ENCODE results near the gene TMEM132C. TPM values are rescaled to one million over a fixed set of nuclear protein-coding genes. Genes with fewer than 3 reads are reported as not detected.

TMEM132C gene
- total and polyA plus RNA-seq, 4 donors, result 0.05 to 0.08 (median 0.05) TPM; not detected in 1

DNA sequence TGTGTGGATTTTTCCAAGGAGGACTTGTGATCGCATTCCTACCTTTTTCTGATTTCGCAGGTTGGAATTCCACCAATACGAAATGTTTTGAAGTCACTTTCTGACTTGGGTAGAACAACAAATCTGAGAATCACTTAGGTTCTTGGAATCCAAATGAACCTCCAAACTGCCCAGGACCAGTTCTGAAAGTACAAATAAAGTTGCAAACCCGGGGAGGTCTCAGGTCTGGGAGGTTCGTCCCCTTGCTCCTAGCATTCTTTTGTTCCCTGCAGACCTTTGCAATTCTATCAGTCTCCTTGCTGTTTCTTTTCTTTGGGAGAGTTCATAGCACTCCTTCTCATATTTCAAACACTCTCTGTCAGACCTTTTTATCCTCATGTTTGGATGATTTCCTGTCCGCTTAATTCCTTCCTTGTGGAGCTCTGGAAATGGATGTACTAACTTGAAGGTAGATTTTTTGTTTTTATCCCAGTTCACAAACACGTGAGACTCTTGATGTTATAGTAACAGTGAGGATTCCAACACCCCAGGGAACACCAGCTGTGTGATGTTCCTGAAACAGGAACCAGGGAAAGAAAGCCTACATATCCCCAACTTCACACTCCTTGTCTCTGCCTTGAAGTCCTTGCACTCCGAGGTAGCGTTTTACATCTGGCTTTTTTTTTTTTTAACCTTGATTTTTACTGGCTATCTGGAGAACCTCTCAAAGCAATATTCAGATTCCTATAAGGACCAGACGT, 70.6 kb downstream of the TMEM132C start:
- no peaks in the 10 kb centered on the region for H3K4me1 ChIP-seq (ENCODE audit: control insufficient read depth in 4 of 4, insufficient read depth in 4 of 4, low read length in 3 of 4)
- no peak overlapping the region for H3K9ac ChIP-seq (ENCODE audit: low read depth in 1 of 2, low read length in 2 of 2)
- WGBS, result 14% methylated on average over 10 of the region's 10 CpGs
- H3K27me3 ChIP-seq (ENCODE audit: control insufficient read depth in 4 of 4, insufficient read depth in 4 of 4, low read length in 3 of 4), result peaks cover 0 to 4% (median 2%) of the 10 kb centered on the region in 4 donors
- TF ChIP-seq TAF1 (conservative IDR thresholded peaks at IDR 0.05), result no peak
- TF ChIP-seq RAD21 (IDR thresholded peaks at IDR 0.05), result no peak
- TF ChIP-seq, protein P1, sequence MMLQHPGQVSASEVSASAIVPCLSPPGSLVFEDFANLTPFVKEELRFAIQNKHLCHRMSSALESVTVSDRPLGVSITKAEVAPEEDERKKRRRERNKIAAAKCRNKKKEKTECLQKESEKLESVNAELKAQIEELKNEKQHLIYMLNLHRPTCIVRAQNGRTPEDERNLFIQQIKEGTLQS (IDR thresholded peaks at IDR 0.05), result no peak
- TF ChIP-seq EGR1 (IDR thresholded peaks at IDR 0.05; ENCODE audit: low read depth in 2 of 2), result no peak
- no peak for TF ChIP-seq HNF4A (conservative IDR thresholded peaks at IDR 0.05)
- no peak for TF ChIP-seq SP1 (IDR thresholded peaks at IDR 0.05)
- H3K27ac ChIP-seq (ENCODE audit: low read depth in 1 of 2, low read length in 2 of 2), result no peak overlapping the region
- DNase-seq (ENCODE audit: low spot score), result no peak
- H3K9me3 ChIP-seq (ENCODE audit: control insufficient read depth in 4 of 4, low read length in 3 of 4), result peaks cover 0 to 5% (median 1%) of the 10 kb centered on the region in 4 donors
- H3K36me3 ChIP-seq (ENCODE audit: control insufficient read depth in 4 of 4, insufficient read depth in 3 of 4, low read depth in 1 of 4, low read length in 3 of 4), result no peaks in the 10 kb centered on the region
- no peak overlapping the region for H3K4me3 ChIP-seq (ENCODE audit: low read depth in 1 of 3, low read length in 3 of 3)

DNA sequence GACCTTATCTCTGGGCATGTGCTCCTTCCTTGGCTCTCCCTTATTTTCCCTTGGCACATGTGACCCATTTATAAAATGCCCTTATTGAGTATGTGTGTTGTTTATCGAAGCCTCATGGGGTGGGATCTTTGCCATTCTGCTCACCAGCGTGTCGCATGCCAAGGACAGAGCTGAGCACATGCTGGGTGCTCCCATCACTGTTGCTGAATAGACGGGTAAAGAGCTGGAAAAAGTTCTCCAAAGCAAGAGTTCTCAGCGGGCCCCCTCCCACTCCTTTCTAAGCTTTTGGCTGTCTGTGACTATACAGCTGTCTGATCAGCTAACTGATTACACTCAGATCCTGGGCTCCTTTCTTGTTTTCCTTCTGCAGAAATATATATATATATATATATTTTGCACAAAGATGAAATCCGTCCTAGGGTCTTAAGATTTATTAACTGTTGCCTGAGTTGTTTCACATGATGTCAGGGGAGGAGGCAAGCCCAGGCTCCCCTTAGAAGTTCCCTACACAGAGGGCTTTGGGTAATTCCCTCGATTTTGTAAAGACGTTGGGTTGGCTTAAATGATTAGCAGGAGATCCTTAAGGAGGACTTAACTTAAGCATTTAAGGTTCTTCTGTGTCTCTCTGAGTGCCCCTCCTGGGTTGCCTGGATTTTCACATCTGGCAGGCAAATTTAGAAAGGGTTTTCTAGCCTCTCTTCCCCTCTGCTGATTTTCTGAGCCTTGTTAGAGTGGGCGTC, 71.6 kb downstream of the TMEM132C start:
- Histone ChIP-seq H3K9me3 (ENCODE audit: control insufficient read depth in 4 of 4, low read length in 3 of 4) (peaks cover 0 to 5% (median 1%) of the 10 kb centered on the region in 4 donors), H3K36me3 (ENCODE audit: control insufficient read depth in 4 of 4, insufficient read depth in 3 of 4, low read depth in 1 of 4, low read length in 3 of 4) (no peaks in the 10 kb centered on the region), H3K9ac (ENCODE audit: low read depth in 1 of 2, low read length in 2 of 2) (no peak overlapping the region), H3K27ac (ENCODE audit: low read depth in 1 of 2, low read length in 2 of 2) (no peak overlapping the region), H3K27me3 (ENCODE audit: control insufficient read depth in 4 of 4, insufficient read depth in 4 of 4, low read length in 3 of 4) (peaks cover 0 to 4% (median 2%) of the 10 kb centered on the region in 4 donors), H3K4me3 (ENCODE audit: low read depth in 1 of 3, low read length in 3 of 3) (no peak overlapping the region), H3K4me1 (ENCODE audit: control insufficient read depth in 4 of 4, insufficient read depth in 4 of 4, low read length in 3 of 4) (no peaks in the 10 kb centered on the region)
- WGBS, result 15% methylated on average over 9 of the region's 9 CpGs
- TF ChIP-seq, protein P2, sequence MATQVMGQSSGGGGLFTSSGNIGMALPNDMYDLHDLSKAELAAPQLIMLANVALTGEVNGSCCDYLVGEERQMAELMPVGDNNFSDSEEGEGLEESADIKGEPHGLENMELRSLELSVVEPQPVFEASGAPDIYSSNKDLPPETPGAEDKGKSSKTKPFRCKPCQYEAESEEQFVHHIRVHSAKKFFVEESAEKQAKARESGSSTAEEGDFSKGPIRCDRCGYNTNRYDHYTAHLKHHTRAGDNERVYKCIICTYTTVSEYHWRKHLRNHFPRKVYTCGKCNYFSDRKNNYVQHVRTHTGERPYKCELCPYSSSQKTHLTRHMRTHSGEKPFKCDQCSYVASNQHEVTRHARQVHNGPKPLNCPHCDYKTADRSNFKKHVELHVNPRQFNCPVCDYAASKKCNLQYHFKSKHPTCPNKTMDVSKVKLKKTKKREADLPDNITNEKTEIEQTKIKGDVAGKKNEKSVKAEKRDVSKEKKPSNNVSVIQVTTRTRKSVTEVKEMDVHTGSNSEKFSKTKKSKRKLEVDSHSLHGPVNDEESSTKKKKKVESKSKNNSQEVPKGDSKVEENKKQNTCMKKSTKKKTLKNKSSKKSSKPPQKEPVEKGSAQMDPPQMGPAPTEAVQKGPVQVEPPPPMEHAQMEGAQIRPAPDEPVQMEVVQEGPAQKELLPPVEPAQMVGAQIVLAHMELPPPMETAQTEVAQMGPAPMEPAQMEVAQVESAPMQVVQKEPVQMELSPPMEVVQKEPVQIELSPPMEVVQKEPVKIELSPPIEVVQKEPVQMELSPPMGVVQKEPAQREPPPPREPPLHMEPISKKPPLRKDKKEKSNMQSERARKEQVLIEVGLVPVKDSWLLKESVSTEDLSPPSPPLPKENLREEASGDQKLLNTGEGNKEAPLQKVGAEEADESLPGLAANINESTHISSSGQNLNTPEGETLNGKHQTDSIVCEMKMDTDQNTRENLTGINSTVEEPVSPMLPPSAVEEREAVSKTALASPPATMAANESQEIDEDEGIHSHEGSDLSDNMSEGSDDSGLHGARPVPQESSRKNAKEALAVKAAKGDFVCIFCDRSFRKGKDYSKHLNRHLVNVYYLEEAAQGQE (IDR thresholded peaks at IDR 0.05), result no peak
- TF ChIP-seq, protein P3, sequence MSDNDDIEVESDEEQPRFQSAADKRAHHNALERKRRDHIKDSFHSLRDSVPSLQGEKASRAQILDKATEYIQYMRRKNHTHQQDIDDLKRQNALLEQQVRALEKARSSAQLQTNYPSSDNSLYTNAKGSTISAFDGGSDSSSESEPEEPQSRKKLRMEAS (IDR thresholded peaks at IDR 0.05), result no peak
- TF ChIP-seq, protein P4, sequence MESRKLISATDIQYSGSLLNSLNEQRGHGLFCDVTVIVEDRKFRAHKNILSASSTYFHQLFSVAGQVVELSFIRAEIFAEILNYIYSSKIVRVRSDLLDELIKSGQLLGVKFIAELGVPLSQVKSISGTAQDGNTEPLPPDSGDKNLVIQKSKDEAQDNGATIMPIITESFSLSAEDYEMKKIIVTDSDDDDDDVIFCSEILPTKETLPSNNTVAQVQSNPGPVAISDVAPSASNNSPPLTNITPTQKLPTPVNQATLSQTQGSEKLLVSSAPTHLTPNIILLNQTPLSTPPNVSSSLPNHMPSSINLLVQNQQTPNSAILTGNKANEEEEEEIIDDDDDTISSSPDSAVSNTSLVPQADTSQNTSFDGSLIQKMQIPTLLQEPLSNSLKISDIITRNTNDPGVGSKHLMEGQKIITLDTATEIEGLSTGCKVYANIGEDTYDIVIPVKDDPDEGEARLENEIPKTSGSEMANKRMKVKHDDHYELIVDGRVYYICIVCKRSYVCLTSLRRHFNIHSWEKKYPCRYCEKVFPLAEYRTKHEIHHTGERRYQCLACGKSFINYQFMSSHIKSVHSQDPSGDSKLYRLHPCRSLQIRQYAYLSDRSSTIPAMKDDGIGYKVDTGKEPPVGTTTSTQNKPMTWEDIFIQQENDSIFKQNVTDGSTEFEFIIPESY (IDR thresholded peaks at IDR 0.05), result no peak
- no peak for TF ChIP-seq HNF4G (IDR thresholded peaks at IDR 0.05)
- no peak for DNase-seq (ENCODE audit: low spot score)

Measured in liver (tissue), 9 donors.